ENCODE measurements around the gene SIX4. TPM values are rescaled to one million over a fixed set of nuclear protein-coding genes. Genes with fewer than 3 reads are reported as not detected.
A peak's percentile ranks its signal among the peaks of the same experiment; 100 is the strongest.

The SIX4 gene
- total and polyA plus RNA-seq, 9 of the 15 experiments (the other 6 are each of a cell fraction or from before 2014, with no cell fraction given) = 0.77 to 8.6 (median 5.6) TPM

GRCh38 chr14:60723907-60724618 is at the start of gene SIX4 (continued):
- TF ChIP-seq MNT (conservative IDR thresholded peaks at IDR 0.05) (peak; percentile 42 to 78; a peak in 3 of 4 replicates), CAMTA2 (CRISPR knock-in tag; conservative IDR thresholded peaks at IDR 0.05) (no peak), NR0B1 (IDR thresholded peaks at IDR 0.05; ENCODE audit: partially characterized antibody) (no peak), PHF20 (IDR thresholded peaks at IDR 0.05; ENCODE audit: partially characterized antibody) (no peak), PHF8 (IDR thresholded peaks at IDR 0.05; ENCODE audit: borderline replicate concordance, low read length) (peak; percentile 47; the same call in 1 of the 2 replicates), L3MBTL2 (IDR thresholded peaks at IDR 0.05) (peak; percentile 14; the same call in 1 of the 2 replicates), TRIM28 (IDR thresholded peaks at IDR 0.05) (peak; percentile 31; the same call in 1 of the 2 replicates), RBM15 (IDR thresholded peaks at IDR 0.05; ENCODE audit: insufficient read depth, low read length) (no peak), POLR2G (IDR thresholded peaks at IDR 0.05; ENCODE audit: low read depth, low read length) (peak; percentile 9; the same call in 1 of the 2 replicates), LEF1 (IDR thresholded peaks at IDR 0.05) (no peak), ATF7 (IDR thresholded peaks at IDR 0.05) (no peak), SMARCB1 (IDR thresholded peaks at IDR 0.05; ENCODE audit: insufficient read length, low read depth) (no peak), GATA2 (CRISPR knock-in tag; IDR thresholded peaks at IDR 0.05) (peak; percentile 32; the same call in 1 of the 2 replicates), ARHGAP35 (IDR thresholded peaks at IDR 0.05; ENCODE audit: partially characterized antibody) (no peak), EHMT2 (IDR thresholded peaks at IDR 0.05) (0 out of 2 replicates have a peak, but pooled peaks have one; percentile 29), NELFE (IDR thresholded peaks at IDR 0.05; ENCODE audit: insufficient read depth, insufficient read length) (no peak), SMARCA5 (IDR thresholded peaks at IDR 0.05) (0 out of 2 replicates have a peak, but pooled peaks have one; percentile 34), POLR2A (conservative IDR thresholded peaks at IDR 0.05) (peak; percentile 88), MYC (IDR thresholded peaks at IDR 0.05; ENCODE audit: low read depth, low read length) (peak; percentile 60), MYC (CRISPR knock-in tag; IDR thresholded peaks at IDR 0.05; ENCODE audit: borderline replicate concordance, low read depth) (no peak)
- TF ChIP-seq, protein P1, sequence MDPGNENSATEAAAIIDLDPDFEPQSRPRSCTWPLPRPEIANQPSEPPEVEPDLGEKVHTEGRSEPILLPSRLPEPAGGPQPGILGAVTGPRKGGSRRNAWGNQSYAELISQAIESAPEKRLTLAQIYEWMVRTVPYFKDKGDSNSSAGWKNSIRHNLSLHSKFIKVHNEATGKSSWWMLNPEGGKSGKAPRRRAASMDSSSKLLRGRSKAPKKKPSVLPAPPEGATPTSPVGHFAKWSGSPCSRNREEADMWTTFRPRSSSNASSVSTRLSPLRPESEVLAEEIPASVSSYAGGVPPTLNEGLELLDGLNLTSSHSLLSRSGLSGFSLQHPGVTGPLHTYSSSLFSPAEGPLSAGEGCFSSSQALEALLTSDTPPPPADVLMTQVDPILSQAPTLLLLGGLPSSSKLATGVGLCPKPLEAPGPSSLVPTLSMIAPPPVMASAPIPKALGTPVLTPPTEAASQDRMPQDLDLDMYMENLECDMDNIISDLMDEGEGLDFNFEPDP (CRISPR knock-in tag; IDR thresholded peaks at IDR 0.05) = no peak
- TF ChIP-seq, protein P2, sequence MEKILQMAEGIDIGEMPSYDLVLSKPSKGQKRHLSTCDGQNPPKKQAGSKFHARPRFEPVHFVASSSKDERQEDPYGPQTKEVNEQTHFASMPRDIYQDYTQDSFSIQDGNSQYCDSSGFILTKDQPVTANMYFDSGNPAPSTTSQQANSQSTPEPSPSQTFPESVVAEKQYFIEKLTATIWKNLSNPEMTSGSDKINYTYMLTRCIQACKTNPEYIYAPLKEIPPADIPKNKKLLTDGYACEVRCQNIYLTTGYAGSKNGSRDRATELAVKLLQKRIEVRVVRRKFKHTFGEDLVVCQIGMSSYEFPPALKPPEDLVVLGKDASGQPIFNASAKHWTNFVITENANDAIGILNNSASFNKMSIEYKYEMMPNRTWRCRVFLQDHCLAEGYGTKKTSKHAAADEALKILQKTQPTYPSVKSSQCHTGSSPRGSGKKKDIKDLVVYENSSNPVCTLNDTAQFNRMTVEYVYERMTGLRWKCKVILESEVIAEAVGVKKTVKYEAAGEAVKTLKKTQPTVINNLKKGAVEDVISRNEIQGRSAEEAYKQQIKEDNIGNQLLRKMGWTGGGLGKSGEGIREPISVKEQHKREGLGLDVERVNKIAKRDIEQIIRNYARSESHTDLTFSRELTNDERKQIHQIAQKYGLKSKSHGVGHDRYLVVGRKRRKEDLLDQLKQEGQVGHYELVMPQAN (IDR thresholded peaks at IDR 0.05; ENCODE audit: borderline replicate concordance) = peak; percentile 74
- TF ChIP-seq, protein P3, sequence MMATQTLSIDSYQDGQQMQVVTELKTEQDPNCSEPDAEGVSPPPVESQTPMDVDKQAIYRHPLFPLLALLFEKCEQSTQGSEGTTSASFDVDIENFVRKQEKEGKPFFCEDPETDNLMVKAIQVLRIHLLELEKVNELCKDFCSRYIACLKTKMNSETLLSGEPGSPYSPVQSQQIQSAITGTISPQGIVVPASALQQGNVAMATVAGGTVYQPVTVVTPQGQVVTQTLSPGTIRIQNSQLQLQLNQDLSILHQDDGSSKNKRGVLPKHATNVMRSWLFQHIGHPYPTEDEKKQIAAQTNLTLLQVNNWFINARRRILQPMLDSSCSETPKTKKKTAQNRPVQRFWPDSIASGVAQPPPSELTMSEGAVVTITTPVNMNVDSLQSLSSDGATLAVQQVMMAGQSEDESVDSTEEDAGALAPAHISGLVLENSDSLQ (IDR thresholded peaks at IDR 0.05) = peak; percentile 96

All from K562 (cell line).